HFF-Myc (cell line): Measurements from ENCODE around the gene NDUFV2.
A peak's percentile ranks its signal among the peaks of the same experiment; 100 is the strongest.

Experiments
- DNase-seq: peaks from one replicate; pipeline ENCODE4 v3.0.0-alpha.2; 2011; ENCODE audit warnings: low read depth; ENCODE audit errors: extremely low read depth
- H3K4me3 ChIP-seq: replicated peaks from 2 replicates; pipeline ENCODE4 v1.5.1; 2011; ENCODE audit warnings: low read depth, mild to moderate bottlenecking, control low read depth, low read length
- TF ChIP-seq, protein P1 (sequence below): IDR thresholded peaks from 2 replicates; pipeline ENCODE4 v1.5.1; 2012; ENCODE audit warnings: mild to moderate bottlenecking, low read depth, low read length, control low read depth; ENCODE audit errors: missing control alignments

Gene NDUFV2

DNA sequence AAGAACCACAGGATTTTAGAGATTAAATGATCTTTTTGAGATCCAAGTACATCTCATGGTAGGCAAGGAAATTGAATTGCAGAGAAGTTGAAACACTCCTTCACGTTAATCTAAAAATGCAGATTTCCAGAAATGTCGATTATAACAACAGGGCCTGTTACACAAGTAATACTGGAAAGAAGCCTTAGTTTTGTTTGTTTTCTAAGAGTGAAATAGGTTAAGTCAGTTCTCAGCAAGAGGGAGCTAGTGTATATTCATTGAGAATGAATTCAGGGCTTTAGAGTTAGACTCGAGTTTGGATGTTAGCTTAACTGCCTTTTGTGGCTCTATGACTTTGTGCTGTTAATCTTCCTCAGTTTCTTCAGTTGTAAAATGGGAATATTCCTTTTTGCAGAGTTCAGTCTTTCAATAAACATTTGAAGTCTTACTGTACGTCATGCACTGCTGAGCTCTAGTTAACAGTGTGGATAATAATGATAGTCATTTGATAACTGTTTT, 926 bp downstream of the NDUFV2 start:
- peak overlapping the region; percentile 72 for H3K4me3 ChIP-seq
- no peak for DNase-seq
- TF ChIP-seq, protein P1, sequence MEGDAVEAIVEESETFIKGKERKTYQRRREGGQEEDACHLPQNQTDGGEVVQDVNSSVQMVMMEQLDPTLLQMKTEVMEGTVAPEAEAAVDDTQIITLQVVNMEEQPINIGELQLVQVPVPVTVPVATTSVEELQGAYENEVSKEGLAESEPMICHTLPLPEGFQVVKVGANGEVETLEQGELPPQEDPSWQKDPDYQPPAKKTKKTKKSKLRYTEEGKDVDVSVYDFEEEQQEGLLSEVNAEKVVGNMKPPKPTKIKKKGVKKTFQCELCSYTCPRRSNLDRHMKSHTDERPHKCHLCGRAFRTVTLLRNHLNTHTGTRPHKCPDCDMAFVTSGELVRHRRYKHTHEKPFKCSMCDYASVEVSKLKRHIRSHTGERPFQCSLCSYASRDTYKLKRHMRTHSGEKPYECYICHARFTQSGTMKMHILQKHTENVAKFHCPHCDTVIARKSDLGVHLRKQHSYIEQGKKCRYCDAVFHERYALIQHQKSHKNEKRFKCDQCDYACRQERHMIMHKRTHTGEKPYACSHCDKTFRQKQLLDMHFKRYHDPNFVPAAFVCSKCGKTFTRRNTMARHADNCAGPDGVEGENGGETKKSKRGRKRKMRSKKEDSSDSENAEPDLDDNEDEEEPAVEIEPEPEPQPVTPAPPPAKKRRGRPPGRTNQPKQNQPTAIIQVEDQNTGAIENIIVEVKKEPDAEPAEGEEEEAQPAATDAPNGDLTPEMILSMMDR = no peak

DNA sequence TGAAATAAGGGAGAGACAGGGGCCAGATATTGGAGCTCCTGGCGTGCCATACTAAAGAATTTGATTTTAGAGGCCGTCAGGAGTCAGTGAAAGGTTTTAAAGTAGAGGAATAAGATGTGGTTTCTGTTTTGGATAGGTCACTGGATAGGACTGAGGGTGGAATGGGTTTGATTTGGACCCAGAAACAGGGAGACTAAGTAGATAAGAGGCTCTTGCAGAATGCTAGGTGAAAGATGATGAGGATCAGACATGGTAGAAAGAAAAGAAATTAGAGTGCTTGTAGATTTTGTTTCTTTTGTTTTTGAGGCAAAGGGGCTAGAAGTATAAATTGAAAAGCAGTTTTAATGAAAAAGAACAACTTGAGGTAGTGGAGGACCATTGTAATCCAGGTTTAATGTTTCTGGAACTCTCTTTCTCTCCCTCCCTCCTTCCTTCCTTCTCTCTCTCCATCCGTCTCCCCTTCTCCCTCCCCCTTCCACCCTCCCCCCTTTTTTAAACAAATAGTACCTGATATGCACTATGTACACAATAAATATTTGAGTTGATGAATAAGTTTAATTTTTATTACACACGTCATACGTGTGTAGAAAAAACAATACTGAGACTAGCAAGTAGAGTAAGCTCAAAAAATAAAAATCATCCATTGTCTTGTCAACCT, 1.9 kb downstream of the NDUFV2 start:
- TF ChIP-seq, protein P1 = no peak
- peak overlapping the region; percentile 72 for H3K4me3 ChIP-seq
- DNase-seq = no peak

DNA sequence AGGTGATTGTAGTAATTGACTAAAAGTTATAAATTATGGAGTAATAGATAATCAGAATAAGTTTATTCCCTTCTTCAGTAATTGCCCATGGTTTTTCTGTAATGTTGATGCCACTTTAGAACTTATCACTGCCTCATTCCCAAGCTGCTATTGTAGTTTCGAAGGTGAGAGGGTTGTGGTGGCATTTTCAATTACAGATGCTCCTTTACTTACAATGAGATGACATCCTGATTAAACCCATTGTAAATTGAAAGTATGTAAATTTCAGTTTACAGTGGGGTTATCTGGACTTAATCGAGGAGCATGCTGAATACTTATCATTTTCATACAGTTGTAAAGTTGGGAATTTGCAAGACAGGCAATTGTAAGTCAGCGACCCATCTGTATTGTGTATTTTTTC, 2.9 kb downstream of the NDUFV2 start:
- H3K4me3 ChIP-seq = peak overlapping the region; percentile 72
- TF ChIP-seq, protein P1 = no peak
- no peak for DNase-seq

DNA sequence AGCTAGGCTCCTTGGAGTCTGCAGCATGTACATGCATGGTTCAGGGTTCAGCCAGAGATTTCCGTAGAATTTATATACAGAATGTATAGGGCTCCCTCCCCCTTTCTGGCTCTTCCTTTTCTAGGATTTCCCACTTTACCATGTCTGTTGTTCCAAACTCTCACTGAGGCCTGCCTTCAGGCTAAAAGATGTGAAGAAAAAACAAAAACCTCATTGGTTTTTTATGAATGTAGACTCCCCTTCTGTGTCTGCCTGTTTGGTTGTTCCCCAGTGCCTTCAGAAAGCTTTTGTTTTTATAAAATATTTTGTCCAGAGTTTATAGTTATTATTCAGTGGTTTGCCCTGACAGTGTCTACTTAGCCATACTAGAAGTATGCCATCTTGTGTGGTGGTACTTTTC, 3.6 kb downstream of the NDUFV2 start:
- peak overlapping the region; percentile 72 for H3K4me3 ChIP-seq
- TF ChIP-seq, protein P1 = no peak
- no peak for DNase-seq

DNA sequence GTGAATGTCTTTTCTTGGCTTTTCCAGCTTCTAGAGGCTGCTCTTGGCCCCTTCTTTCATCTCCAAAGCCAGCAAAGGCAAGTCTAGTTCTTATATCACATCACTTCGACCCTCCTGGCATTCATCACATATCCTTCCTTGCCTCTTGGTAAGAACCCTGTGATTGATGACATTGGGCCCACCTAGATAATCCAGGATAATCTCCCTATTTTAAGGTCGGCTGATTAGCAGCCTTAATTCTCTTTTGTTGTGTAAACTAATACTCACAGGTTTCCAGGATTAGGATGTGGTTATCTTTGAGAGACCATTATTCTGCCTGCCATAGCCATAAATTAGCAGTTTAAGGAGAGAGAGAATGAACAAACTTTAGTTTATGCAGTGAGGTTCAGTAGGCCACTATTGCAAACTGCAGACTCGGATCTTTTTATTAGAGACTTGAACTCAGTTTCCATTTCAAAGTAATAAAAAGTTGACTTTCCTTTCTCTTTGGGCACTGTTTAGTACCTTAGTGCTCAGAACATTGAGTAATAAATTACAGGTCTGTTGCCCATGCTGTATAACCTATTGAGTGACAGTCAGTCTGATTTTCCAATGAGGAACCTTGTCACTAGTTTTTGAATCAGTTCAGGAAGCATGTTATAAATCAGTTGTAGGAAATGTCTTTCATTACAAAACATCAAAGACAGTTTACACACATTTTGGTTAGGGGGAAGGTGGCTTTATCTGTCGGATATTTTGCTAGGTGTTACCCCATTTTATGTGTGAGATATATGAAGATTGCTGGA, 4.5 kb downstream of the NDUFV2 start:
- H3K4me3 ChIP-seq = peak overlapping the region; percentile 8
- DNase-seq = no peak

DNA sequence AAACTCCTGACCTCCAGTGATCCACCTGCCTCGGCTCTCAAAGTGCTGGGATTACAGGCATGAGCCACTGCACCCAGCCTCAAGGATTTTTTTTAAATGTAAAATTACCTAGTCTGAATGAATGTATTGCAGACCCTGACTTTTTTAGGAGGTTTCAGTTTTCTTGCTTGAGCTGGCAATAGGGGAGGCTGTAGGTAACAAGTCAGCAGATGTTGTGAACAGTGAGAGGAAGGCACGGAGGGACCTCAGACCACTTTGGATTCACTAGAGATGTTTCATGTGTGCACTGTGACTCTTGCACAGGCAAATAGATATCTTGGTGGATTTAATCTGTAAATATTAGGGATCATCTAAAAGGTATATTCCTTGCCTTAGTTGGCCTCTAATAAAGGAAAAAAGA, 6.4 kb downstream of the NDUFV2 start:
- TF ChIP-seq, protein P1 = no peak
- no peak overlapping the region for H3K4me3 ChIP-seq
- DNase-seq = no peak

More for the DNA sequence above, 4.5 kb downstream of the NDUFV2 start:
- TF ChIP-seq, protein P1 = no peak
